Measurements from ENCODE around the gene GRPEL1.

The GRPEL1 gene

GRCh38 chr4:7067452-7068278 lies at the start of gene GRPEL1:
TSS of gene GRPEL1 (minus strand) at chr4:7068064. CDS start at chr4:7068032, 32 bp downstream.
- peak within 1 kb of the TSS; percentile 87 for H3K4me3 ChIP-seq (ENCODE audit: low read length)
- DNase-seq (ENCODE audit: low read depth) = peak; percentile 99
- TF ChIP-seq CTCF (conservative IDR thresholded peaks at IDR 0.05; ENCODE audit: low read length) = peak; percentile 28; the same call in 1 of the 2 replicates

GRCh38 chr4:7116705-7117104 lies 48.8 kb upstream of the GRPEL1 start:
- no peak for DNase-seq (ENCODE audit: low read depth)
- TF ChIP-seq CTCF (conservative IDR thresholded peaks at IDR 0.05; ENCODE audit: low read length) = no peak
- no peak overlapping the region for H3K4me3 ChIP-seq (ENCODE audit: low read length)

- no peak overlapping the region for H3K4me3 ChIP-seq (ENCODE audit: low read length)
- TF ChIP-seq CTCF (conservative IDR thresholded peaks at IDR 0.05; ENCODE audit: low read length) = no peak
- DNase-seq (ENCODE audit: low read depth) = no peak
These were observed 47.9 kb upstream of the GRPEL1 start for GRCh38 chr4:7115557-7116340.

- no peak for DNase-seq (ENCODE audit: low read depth)
- no peak overlapping the region for H3K4me3 ChIP-seq (ENCODE audit: low read length)
- no peak for TF ChIP-seq CTCF (conservative IDR thresholded peaks at IDR 0.05; ENCODE audit: low read length)
These were observed 44.8 kb upstream of the GRPEL1 start for GRCh38 chr4:7112656-7113055.

- no peak overlapping the region for H3K4me3 ChIP-seq (ENCODE audit: low read length)
- TF ChIP-seq CTCF (conservative IDR thresholded peaks at IDR 0.05; ENCODE audit: low read length) = no peak
- no peak for DNase-seq (ENCODE audit: low read depth)
These were observed 43.6 kb upstream of the GRPEL1 start for GRCh38 chr4:7111441-7111840.

GRCh38 chr4:7110546-7110945 lies 42.7 kb upstream of the GRPEL1 start:
- H3K4me3 ChIP-seq (ENCODE audit: low read length) = no peak overlapping the region
- no peak for TF ChIP-seq CTCF (conservative IDR thresholded peaks at IDR 0.05; ENCODE audit: low read length)
- DNase-seq (ENCODE audit: low read depth) = no peak

All from AG10803 (cell line).